HG03103 (cell line): ENCODE results near the gene NR2C2AP.
"Not testable (repeated sequence)": the region's sequence is repeated elsewhere in the genome, so short reads cannot be mapped to it uniquely, and the experiment has no call there.

ENCODE experiments used
- ATAC-seq: cut with Tn5 transposase; IDR thresholded peaks from one replicate; pipeline ENCODE4 v1.9.1; 2021; ENCODE audit warnings: low read depth; ENCODE audit not compliant: unreplicated experiment

NR2C2AP gene, protein sequence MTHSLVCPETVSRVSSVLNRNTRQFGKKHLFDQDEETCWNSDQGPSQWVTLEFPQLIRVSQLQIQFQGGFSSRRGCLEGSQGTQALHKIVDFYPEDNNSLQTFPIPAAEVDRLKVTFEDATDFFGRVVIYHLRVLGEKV

DNA sequence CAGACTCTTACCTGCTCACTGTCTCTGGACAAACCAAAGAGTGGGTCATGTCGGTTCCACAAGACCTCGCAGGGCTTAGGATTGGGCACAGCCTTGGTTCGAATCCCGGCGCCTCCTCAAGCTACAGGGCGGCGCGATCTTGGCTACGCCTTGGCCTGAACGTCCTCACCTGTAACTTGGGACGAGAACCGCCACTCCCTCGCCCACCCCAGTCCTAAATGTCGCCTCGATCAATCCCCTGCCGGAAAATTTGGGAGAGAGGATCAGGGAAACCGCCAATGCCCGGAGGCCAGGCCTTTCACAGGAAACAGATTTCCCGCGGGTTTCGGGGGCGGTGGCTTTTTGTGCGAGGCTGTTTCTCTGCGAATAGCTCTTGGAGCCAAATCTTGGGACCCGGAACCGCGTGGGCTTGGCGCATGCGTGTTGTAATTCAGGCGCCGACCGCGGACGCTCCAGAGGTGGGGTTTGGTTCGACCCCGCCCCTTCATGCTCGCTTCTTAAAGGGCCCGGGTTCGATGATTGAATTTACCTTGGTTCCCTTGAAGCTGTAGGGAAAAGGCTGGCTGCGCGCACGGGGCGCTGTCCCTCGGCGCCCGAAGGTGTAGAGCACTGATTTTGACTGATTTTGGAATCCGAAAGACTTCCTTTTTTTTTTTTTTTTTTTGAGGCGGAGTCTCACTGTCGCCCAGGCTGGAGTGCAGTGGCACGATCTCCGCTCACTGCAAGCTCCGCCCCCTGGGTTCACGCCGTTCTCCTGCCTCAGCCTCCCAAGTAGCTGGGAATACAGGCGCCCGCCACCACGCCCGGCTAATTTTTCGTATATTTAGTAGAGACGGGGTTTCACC is at the start of gene NR2C2AP:
TSS of gene NR2C2AP (minus strand) at position 403 of the 845 bp plus-strand sequence. CDS start at position 49, 354 bp downstream.
- ATAC-seq, result peak; percentile 73

DNA sequence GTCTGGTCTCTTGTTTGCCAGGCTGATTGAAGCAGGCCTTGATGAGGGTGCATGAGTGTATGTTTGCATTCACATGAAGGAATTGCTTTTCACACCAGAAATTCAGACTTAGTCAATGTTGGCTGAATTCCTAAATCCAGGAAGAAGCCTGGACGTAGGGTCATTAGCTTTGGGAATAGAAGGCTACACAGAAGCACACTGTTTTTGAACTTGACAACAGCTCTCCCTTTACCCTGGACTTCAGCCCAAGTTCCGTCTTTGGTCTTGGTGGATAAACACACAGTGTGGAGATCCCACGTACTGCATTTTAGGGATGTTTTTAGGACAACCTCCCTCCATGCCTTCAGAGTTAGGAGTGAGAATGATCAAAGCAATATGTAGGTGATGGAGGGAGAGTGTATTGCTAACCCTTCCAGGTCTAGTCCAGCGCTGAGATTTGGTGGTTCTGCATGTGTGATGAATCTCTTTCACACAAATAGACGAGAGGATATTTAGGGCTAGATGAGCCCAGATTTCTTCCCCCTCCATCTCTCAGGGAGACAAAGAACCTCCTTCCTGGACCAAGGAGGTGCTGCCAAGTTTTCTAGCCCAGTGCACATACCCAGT is 47.1 kb upstream of the NR2C2AP start:
- no peak for ATAC-seq

DNA sequence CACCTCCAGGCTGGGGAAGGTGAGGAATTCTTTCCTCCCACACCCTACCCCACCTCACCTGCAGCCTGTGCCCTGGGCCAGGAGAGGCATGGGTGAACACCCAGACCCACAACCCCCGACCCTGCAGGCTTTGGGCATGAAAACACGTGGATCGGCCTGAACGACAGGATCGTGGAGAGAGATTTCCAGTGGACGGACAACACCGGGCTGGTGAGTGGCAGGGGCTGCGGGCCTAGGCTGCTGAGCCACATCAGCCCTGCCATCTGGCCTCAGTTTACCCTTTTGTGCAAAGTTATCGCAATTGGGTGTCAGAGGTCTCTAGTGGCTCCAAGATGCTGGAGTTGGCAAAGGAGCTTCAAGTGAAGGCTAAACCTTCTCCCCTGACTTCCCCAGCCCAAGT is 37.3 kb upstream of the NR2C2AP start:
- no peak for ATAC-seq

DNA sequence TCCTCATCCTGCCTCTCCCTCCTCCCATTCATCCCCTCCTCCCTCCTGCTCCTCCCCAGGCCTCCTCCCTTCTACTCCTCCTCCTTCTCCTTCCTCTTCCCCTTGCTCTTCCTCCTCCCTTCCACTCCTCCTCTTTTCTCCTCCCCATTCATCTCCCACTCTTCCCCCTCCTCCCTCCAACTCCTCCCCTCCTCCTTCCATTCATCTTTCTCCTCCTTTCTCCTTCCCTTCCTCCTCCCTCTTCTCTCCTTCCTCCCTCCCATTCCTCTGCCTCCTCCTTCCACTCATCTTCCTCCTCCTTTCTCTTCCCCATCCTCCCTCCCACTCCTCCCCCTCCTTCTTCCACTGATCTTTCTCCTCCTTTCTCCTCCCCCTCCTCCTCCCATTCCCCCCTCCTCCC is 36.5 kb upstream of the NR2C2AP start:
- no peak for ATAC-seq

DNA sequence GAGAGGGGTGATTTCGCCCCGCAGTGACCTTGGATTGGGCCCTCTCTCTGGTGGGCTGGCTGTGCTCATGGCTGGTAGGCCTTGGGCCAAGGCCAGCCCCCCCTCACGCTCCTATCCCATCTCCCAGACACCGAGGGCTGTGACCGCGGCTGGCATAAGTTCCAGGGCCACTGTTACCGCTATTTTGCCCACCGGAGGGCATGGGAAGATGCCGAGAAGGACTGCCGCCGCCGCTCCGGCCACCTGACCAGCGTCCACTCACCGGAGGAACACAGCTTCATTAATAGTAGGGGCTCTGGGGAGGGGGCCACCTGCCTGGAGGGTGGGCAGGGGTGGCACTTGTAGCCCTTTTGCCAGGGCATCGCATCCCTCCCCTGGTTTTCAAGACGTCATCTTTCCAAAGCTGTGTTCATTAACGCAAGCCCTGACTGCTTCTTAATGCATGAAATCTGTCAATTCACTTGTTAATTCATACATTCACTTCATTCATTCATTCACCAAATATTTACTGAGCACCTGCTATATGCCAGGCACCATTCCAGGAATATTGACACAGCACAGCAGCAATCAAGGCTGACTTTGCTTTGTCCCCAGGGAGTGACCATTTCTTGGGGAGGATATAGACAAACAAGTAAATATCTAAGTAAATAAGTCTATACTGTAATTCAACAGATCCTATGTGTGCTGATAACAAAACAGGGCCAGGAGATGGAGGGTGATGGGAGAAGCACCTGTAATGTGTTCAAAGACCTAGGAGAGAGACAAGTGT is 35.1 kb upstream of the NR2C2AP start:
- ATAC-seq, result no peak

DNA sequence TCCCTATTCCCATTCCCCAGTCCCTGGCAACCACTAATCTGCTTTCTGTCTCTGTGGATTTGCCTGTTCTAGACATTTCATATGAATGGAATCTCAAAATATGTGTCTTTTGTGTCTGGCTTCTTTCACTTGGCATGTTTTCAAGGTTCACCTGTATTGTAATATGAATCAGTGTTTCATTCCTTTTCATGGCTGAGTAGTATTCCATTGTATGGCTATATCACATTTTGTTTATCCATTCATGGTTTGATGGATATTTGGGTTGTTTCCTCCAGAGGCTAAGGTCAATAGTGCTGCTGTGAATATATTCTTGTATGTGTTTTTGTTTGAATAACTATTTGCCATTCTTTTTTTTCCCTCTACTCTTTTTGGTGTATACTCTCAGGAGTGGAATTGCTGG is 33.0 kb upstream of the NR2C2AP start:
- ATAC-seq, result no peak

DNA sequence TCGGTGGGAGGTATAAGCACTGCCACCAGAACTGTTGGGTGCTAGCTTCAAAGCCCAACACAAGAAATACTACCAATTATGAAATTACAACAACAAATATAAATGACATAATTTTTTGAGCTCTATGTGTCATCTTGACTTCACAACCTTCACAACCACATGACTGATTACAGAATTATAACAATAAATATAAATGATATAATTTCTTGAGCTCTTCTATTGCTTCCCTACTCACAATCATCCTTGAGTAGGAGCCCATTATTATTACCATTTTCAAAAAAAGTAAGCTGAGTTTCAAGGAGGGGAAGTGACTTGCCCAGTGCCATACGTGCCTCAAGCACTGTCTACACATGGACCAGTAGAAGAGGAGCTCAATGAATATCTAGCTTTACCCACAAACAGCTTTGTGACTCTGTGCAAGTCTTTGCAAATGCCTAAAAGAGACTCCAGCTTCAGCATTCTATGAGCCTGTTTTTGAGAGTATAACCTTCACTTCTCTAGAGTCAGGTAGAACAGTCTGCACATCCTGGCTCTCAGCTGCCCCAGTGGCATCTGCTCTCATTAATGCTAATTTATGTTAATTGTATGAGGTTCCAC is 31.1 kb upstream of the NR2C2AP start:
- ATAC-seq, result no peak

DNA sequence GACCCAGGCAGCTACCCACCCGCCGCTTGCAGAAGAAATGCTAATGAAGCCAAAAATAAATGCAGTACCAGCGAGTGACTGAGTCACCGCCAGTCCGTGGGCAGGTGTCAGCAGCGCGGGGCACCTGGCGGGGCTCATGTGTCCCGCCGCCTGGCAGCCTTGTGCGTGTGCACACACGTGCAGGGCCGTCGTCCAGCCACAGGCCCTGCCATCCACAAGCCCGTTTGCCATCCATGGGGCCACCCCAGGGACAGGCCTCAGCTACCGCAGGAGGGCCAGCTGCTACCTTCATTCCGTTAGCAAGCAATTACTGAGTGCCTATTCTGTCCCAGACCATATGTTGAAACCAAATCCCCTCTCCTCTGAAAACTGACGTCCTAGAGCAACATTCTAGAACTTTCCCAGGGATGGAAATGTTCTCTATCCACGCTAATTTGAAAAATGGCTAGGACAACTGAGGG is 29.1 kb upstream of the NR2C2AP start:
- ATAC-seq, result no peak

DNA sequence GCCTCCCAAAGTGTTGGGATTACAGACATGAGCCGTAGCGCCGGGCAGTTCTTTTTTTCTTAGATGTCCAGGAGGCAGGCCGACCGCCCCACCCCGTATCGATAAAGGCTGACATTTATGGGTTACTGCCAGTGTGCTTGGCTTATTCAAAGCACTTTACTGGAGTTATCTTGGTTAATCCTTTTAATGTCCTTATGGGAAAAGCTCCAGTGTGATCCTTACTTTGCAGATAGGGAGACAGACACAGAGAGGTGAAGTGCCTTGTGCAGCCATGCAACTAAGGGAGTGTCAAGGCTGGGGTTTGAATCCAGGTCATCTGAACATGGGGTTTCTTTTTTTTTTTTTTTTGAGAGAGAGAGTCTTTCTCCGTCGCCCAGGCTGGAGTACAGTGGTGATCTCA is 27.8 kb upstream of the NR2C2AP start:
- ATAC-seq, result no peak

DNA sequence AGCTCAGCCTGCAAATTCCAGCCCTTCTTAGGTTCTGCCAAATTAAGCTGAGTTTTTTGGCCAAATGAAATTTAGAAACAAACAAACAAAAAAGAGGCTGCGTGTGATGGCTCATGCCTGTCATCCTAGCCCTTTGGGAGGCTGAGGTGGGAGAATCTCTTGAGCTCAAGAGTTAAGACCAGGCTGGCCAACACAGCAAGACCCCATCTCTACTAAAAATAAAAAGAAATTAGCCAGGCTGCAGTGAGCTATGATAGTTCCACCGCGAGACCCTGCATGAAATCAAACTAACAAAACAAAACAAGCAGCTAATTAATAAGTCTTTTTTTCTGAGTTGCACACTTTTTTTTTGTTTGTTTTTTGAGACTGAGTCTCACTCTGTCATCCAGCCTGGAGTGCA is 26.5 kb upstream of the NR2C2AP start:
- no peak for ATAC-seq

DNA sequence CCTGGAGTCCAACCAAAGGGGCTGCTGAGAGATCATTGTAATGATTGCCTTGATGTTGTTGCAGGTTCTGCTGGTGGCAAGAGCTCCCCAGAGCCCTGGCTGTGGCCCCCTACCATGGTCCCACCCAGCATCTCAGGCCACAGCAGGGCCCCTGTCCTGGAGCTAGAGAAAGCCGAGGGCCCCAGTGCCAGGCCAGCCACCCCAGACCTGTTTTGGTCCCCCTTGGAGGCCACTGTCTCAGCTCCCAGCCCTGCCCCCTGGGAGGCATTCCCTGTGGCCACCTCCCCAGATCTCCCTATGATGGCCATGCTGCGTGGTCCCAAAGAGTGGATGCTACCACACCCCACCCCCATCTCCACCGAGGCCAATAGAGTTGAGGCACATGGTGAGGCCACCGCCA is 24.0 kb upstream of the NR2C2AP start:
- no peak for ATAC-seq

DNA sequence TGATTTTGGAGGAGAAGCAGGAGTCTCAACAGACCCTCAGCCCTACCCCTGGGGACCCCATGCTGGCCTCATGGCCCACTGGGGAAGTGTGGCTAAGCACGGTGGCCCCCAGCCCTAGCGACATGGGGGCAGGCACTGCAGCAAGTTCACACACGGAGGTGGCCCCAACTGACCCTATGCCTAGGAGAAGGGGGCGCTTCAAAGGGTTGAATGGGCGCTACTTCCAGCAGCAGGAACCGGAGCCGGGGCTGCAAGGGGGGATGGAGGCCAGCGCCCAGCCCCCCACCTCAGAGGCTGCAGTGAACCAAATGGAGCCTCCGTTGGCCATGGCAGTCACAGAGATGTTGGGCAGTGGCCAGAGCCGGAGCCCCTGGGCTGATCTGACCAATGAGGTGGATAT is 23.4 kb upstream of the NR2C2AP start:
- no peak for ATAC-seq

DNA sequence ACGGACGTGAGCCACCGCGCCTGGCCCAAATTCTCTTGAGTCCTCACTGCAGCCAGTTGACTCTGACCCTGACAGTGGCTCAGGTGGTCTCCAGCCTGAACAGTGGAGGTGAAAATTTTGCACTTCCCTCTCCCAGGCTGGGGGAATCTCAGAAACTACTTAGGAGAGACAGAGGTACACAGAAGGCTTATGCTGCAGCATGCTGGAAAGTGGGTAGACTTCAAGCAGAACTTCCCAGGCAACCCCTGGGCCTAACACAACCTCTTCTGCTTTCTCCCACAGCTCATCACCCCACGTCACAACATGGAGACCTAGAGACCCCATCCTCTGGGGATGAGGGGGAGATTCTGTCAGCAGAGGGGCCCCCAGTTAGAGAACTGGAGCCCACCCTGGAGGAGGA is 23.0 kb upstream of the NR2C2AP start:
- ATAC-seq, result no peak

DNA sequence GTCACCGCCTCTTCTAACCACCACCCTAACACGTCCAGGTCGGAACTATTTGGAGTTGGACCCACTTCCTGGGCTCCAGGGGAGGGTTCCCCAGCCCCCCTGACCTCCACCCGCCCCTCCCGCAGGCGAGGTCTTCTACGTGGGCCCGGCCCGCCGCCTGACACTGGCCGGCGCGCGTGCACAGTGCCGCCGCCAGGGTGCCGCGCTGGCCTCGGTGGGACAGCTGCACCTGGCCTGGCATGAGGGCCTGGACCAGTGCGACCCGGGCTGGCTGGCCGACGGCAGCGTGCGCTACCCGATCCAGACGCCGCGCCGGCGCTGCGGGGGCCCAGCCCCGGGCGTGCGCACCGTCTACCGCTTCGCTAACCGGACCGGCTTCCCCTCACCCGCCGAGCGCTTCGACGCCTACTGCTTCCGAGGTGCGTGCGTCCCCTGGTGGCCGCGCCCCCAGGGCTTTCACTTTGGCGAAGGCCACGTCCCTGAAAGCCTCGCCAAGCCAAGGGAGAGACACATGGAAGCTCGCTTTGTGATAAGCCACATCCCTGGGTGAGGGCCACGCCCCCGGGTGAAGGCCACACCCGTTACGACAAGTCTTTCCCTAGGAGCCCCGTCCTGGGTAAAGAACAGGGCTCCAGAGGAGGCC is 21.8 kb upstream of the NR2C2AP start:
- ATAC-seq, result no peak

DNA sequence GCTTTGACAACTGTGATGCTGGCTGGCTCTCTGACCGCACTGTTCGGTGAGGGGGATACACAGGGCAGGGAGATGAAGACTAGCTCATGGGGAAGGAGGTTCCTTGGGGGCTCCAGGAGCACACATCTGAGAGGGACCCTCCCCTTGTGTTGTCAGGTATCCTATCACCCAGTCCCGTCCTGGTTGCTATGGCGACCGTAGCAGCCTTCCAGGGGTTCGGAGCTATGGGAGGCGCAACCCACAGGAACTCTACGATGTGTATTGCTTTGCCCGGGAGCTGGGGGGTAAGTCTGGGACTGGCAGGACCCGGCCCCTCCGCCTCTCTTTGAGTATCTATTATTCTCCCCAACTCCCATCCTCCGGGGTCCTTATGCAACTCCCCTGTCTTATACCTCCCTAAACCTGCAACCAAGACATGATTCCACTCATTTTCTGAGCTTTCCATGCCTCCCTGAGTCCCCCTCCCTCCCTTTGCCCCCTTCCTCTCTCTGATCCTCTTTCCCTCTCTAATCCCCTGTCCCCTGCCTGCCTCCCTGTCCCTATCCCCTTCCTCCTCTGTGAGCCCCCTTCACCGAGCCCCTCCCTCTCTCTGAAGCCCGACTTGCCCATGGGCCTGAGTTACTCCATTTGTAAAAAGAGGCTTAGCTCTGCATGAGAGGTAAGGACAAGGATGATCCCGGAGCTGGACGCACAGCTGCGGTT is 21.1 kb upstream of the NR2C2AP start:
- no peak for ATAC-seq

DNA sequence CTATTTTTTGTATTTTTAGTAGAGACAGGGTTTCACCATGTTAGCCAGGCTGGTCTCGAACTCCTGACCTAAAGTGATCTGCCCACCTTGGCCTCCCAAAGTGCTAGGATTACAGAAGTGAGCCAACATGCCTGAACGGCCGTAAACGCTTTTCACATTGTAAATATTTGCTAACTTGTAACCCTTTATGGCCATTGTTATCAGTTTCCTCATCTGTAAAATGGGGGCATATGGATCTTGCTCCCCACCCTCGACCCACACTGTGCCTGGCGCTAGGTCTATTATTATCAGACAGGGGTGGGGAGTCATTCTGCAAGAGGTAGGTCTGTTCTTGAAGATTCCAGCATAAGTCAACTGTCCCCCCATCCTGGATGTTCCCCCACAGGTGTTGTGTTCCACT is 20.4 kb upstream of the NR2C2AP start:
- no peak for ATAC-seq

DNA sequence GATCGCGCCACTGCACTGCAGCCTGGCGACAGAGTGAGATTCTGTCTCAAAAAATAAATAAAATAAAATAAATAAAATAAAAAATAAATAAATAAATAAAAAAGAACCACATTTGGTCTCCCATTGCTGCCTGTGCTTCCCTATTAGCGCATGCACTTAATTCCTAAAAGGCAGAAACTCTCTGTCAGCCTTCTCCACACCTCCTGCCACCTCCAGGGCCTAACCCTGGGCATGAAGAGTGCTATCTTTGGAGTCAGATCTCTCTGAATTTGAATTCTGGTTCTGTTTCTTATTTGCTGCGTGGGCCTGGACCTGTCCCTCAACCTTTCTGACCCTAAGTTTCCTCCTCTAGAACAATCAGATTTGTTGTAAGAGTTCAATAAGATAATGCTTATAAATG is 19.8 kb upstream of the NR2C2AP start:
- ATAC-seq, result no peak

DNA sequence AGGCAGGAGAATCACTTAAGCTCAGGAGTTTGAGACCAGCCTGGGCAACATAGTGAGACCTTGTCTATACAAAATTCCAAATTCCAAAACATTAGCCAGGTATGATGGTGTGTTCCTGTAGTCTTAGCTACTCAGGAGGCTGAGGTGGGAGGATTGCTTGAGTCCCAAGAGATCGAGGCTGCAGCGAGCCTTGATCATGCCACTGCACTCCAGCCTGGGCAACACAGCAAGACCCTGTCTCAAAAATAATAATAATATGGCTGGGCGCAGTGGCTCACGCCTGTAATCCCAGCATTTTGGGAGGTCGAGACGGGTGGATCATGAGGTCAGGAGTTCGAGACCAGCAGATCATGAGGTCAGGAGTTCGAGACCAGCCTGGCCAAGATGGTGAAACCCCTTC is 17.8 kb upstream of the NR2C2AP start:
- not testable (repeated sequence) for ATAC-seq

DNA sequence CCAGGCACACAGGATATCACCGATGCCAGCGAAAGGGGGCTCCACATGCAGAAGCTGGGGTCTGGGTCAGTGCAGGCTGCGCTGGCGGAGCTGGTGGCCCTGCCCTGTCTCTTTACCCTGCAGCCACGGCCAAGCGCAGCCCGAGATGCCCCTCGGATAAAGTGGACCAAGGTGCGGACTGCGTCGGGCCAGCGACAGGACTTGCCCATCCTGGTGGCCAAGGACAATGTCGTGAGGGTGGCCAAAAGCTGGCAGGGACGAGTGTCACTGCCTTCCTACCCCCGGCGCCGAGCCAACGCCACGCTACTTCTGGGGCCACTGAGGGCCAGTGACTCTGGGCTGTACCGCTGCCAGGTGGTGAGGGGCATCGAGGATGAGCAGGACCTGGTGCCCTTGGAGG is 15.7 kb upstream of the NR2C2AP start:
- no peak for ATAC-seq

DNA sequence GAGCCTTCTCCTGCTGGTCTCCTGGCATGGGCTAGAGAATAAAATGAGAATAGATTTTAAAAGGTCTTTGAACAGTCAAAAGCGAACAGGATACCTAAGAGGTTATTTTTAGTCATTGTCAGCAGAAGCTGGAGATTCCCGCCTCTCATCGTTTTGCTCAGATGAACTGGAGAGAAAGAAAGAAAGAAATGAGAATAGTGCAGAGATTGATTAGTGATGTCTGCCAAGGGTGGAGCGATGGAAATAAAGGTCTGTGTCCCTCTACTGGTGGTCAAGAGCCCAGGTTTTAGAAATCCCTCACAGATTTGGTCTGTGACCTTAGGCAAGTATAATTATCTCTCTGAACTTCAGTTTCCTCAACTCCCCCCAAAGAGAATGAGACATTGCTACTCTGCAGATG is 13.9 kb upstream of the NR2C2AP start:
- ATAC-seq, result no peak
